GM18867 (cell line): ENCODE measurements around the gene ZBTB38.
A peak's percentile ranks its signal among the peaks of the same experiment; 100 is the strongest.

Experiments
- ATAC-seq: cut with Tn5 transposase; IDR thresholded peaks from one replicate; pipeline ENCODE4 v1.9.1; 2021; ENCODE audit warnings: mild to moderate bottlenecking, moderate library complexity; ENCODE audit not compliant: unreplicated experiment

Gene ZBTB38

DNA sequence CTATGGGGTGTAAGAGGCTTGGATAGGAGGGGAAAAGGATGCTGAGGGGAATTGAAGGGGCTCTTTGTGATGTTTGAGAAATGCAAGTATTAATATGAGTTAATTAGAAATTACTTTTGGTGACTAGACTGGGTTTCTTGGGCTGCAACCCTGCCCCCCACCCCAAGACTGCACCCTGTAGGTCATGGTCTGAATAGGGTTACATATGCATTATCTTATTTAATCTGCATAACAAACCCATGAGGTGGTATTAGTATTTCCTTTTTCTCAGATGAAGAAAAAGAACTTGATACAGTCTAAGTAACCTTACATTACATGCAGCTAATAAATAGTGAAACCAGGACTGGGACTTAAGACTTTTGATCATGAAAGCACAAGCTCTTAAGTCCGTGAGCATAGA is 5.6 kb upstream of the ZBTB38 start:
- ATAC-seq = no peak

DNA sequence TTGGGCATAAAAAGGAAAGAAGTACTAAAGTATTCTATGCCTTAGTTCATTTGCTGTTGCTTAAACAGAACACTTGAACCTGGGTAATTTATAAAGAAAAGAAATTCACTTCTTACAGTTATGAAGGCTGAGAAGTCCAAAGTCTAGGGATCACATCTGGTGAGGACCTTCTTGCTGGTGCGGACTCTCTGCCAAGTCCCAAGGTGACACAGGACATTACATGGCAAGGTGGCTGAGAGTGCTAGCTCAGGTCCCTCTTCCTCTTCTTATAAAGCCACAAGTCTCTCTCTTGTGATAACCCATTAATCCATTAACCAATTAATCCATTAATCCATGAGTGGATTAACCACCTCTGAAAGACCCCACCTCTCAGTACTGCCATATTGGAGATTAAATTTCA is 3.1 kb upstream of the ZBTB38 start:
- no peak for ATAC-seq

DNA sequence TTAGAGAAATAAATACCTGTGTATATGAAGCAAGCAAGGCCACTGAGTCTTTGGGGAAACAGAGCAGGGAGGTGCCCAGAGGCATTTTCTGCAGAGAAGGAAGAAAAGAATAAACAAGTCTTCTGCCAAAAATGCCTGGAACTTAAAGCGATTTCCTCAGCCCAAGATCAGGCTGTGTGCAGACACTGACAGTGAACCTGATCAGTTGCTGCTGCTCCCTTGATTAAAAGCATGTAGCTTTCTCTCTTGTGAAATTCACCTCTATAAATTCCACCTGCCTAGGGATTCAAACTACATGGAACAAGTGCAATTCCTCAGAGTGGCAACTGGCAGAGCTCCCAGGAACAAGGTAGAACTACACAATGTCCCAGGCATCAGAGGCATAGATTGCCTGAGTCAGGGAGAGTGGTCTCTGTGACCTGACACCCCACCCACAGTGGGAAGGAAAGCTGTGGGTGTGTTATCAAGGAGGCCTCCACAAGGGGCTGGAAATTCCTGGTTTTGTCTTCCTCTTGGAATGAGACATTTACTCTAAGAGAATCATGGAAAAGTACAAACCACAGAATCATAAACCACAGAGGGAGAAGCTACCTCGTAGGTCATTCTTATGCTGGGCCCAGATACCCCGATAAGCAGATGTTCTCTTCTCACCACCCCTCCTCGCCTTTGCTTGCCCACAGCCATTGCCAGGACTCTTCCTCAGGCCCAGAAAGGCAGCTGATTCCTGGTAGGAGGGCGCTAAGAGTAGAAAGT is 1.8 kb upstream of the ZBTB38 start:
- ATAC-seq = no peak

DNA sequence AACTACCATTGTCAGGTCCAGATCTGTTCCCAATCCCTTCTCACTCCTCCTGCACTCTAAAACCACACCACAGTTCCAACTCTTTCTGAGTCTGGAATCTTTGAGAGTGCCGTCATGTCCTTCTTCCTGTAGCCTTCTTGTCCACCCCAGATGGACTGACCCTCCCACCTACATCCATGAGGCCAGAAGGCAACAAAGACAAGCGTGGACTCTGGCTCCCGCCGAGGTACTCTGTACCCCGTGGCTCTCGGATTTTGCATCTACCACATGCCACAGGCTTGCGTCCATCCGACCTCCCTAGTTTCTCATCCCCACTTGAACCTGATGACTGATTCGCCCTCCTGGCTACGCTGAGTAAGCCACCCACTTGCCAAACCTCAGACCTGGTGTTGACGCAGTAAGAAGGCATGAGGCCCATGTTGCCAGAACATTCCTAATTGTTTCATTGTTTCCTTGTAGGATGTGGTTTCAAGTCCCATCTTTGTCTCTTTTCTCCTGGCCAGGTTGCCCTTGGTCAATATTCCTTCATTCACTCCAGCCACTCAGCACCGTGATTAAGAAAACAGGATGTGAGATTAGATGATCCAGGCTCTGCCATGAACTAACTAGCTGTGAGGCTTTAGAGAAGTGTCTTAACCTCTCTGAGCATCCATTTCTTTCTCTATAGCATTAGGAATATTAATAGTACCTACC is 1.1 kb upstream of the ZBTB38 start:
- ATAC-seq = no peak

DNA sequence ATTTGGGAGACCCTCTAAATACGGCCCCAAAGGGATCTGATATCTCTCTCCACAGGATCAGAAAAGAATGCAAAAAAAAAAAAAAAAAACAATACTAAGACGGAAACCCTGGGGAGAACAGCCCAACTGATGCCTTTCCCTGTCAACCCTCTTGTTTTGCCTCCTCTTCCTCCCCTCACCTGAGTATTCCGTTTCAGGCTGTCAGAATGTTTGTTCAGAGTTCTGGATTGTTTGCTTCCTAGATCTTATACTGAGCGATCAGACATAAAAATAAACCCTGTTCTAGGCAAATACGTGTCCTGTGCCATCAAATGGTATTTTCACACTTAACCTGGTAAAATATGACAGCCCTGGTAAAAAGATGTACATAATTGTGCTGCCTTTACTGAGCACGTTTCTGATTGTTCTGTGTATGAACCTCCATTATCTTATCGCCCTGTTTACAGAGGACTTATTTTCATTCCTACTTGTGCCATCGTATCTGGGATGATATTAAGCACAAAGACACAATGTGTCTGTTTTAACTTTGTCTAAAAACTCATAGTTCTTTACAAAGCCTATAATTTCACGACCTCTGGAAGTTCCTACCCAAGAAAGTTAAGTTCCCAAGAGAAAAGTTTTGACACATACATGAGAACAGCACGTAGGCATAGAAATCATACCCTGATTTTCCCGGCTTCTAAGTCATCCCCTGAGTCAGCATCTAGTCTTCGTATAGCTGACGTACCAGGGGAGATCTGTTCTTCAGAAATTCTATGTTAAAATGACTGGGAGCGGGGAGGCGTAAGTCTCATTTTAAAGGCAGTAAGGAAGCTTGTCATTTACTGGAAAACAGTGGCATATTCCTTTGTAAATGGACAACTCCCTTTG is 856 bp downstream of the ZBTB38 start:
- ATAC-seq = no peak

DNA sequence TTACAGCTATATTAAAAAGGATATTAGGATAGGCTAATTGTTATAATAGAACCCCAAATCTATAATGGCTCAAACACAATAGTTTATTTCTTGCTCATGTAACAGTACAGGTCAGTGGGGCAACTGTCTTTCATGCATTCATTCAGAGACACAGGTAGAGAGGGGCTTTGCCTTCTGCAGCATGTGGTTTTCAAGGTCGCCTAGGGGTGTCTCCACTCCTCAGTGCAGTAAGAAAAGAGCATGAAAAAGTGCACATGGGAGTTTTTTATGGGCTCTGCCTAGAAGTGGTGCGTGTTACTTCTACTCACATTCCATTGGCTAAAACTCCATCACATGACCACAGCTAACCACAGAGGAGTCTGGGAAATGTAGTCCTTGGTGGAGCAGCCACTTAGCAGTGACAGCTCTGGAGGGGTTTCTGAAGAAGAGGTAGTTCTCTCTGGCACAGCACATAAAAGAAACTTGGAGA is 1.8 kb downstream of the ZBTB38 start:
- ATAC-seq = peak; percentile 71

DNA sequence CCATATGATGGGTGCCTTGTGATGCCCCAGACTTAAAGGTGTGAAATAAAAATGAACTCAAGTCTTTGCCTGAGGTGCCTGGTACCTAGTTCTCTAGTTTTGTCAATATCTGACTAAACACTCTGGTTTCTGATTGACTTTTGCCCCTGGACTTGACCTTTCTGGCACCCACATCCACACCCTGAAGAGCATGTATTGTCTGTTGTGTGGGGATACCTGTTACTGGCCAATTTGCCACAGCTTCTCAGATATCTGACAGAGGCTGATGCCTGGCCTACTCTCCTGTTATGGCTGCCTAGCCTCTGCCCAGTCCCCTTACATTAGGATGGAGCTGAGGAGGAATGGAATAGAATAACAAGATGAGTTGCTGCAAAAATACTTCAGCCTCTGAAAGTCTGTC is 3.6 kb downstream of the ZBTB38 start:
- ATAC-seq = peak; percentile 41

DNA sequence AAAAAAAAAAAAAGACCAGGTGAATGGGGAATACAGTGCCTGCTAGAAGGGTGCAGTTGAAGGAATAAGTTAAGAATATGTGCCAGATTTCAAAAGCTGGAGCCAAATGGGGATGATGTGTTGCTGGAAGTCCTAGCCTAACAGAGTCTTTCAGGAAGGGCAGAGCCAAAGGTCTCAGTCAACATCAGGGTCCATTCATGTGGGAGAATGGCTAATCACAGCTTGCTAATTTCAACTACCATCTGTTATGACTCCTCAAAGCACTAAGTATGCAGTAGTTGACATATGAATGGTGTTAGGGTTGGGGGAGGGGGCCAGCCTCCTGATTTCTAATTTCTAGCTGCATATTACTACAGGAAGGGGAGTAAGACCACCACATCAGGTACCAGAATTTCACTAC is 4.4 kb downstream of the ZBTB38 start:
- no peak for ATAC-seq

DNA sequence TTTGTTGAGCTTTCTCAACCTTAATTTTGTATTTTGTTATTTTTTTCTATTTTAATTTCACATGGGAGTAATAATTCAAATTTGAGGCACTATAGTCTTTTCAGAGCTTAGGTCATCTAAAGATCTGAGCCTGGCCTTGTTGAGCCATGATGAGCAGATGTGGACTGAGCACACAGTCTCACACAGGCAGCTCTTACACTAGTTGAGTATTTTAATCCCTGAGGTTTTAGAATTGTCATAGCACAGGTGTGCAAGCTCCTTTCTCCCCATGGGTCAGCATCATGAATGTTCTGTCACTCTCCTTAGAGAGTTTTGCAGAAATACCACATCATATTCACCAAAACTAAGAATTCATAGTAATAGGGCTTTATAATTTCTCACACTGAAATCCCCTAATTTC is 4.9 kb downstream of the ZBTB38 start:
- ATAC-seq = peak; percentile 20

DNA sequence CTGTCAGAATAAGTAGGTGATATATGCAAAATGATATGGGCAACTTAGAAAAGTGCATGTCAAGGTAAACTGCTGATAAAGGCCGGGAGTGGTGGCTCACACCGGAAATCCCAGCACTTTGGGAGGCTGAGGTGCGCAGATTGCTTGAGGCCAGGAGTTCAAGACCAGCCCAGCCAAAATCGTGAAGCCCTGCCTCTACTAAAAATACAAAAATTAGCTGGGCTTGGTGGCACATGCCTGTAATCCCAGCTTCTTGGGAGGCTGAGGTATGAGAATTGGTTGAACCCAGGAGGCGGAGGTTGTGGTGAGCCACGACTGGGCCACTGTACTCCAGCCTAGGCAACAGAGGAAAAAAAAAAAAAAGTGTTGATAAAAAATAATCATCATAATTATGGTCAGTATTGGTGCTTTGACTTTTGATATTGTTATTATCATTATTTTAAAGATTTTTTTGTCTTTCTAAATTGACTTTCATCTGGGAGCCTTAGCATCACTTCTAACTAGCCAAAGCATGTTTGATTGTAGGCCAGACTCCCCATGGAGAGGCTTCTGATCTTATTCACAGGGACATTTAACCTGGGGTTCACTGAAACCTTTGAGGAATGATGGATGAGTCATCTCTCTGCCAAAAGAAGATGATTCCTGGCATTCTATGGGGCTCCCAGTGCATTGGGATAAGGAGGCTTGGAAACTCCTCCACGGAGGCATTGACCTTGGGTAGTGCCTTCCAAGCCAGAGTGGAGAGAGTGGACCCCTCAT is 5.6 kb downstream of the ZBTB38 start:
- no peak for ATAC-seq

DNA sequence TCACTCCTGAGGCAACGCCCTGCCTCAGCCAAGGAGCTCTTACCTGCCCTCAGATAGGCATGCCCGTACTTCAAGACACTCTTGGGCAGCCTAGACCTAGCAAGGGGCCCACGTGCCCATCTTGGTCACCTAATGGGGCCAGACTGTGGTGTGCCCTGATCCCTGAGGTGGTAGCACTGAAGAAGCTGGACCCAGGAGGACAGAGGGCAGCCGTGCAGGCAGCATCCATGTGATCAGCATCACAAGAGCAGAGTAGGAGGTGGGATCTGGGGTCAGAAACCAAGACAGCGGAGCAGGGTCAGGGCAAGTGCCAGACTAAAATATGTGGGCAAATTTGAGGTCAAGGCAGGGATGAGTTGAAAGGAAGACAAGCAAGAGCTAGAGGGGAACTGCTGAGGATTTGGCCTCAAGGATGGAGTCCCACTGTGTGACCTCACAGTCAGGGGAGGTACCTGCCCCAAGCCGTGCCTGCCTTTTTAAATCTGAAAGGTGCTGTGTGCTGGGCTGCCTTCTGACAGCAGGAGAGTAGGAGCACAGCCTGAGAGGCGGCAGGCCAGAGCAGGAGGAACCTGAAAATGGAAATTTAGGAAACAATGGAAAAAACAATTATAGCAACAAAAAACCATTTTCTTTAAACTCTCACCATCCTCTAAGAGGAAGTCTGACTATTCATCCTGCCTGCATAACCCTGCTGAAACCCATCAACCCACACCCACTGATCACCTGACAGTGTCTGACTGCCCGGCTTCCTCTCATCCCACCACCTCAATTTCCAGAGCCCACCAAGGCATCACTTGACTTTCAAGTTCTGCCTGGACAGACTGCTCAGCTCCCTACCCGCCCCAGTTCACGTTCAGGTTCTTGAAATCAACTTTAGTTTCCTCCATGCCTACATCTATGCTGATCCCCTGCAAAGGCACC is 7.3 kb downstream of the ZBTB38 start:
- no peak for ATAC-seq

DNA sequence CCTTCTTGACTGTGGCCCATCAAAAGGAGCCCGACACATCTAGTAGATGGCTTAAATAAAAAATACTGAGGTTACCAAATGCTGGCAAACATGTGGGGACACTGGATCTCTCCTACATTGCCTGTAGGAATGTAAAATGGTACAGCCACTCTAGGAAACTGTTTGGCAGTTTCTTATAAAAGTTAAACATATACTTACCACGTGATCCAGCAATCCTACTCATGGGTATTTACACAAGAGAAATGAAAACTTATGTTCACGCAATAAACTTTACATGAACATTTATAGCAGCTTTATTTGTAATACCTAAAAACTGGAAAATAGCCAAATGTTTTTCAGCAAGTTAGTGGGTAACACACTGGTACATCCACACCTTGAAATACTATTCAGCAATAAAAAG is 9.1 kb downstream of the ZBTB38 start:
- ATAC-seq = no peak

DNA sequence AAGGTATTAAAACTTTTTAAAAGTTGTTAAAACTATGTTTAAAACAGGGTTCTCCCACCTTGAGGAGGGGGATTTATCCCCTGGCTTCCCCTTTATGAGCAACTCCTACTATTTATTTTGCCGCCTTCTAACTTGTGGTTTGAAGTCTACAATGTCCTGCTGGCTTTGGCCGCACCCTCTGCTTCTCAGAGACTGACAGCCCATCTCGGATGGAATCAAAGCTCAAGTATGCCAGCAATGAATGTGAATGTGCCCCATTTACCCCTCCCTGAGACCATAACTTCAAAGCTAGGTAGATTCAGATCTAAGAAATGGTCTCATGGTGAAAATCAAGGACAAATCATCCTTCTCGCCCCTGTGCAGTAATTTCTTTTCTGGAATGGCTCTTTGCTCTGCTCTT is 10.3 kb downstream of the ZBTB38 start:
- no peak for ATAC-seq

DNA sequence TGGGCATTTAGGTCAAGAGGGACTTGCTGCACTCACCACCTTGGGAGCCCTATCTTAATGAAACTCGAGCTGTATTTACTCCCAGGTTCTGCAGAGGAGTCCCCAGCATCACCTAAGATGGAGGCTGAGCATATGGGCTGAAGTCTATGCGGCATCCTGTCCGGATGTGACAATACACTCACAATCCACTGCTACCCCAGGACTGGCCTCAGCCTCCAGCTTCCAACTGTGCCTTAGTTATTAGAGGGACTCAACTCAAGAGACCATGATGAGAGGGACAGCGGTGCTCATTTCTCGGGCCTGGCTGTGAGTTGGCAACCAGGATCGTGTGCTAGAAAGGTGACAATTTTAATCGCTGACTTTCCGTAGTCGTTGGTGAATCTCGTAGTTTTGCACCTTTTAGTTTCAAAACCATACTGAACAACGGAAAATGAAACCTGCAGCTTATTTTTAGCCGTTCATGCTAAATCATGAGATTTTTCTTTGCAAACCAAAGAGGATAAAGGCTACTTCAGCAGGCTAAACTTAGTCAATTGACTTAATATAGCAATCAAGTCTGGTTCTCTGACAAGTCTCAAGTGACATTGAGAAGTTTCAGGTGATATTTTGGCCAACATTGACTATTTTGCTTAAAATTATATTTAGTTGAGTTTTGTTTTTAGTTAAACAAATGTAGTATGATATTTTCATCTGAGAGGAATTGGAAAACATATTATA is 11.1 kb downstream of the ZBTB38 start:
- peak; percentile 60 for ATAC-seq

DNA sequence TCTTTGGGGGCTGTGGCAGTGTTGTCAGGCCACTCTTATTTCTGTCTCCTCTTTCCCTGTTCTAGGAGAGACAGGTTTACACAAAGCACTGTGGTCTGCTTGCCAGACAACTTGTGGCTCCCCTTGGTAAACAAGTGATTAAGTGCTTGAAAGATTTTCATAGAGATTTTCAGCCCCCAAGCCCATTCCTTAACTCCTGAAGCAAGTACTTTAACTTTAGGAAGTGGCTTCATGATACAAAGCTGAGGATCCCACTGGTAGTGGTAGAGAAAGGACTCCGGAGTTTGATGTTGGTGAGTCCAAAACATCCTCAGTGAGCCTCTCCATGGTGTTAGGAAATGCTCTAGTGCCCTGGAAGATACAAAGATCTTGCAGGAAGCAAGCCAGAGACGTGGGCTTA is 12.0 kb downstream of the ZBTB38 start:
- no peak for ATAC-seq

DNA sequence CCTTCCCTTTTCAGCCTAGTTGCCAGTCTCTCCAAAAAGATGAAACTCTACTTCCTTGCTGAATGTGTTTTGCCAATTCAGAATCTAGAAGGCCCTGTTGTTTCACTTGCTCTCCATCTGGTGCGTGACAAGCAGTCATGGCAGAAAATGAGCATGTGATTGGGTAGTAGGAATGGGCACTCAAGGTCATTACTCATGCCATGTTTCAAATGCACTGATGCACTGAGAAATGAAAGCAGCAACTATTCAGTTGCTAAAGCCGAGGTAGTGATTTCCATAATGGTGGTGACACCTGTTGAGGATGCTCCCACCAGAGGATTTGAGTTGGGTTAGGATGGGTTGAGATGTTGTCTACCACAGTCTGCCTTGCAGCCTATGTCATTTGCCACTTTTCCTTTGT is 12.7 kb downstream of the ZBTB38 start:
- ATAC-seq = peak; percentile 45

DNA sequence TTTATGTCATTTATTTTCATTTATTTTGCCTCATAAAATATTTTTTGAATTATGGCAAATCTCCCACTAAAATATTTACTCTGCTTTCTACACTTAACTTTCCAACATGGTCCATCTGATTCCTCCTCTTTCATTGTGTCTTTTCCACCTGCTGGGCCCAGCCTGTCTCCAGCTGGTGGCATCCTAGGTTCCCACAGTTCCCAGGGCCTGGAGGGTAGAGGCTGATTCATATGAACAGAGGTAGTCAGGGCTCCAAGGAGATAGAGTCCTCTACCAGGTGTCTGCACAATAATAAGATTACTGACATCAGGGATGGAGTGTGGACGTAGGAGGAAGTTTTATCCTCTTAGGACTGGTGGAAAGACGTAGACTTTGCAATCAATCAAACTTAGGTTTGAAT is 14.3 kb downstream of the ZBTB38 start:
- ATAC-seq = no peak

DNA sequence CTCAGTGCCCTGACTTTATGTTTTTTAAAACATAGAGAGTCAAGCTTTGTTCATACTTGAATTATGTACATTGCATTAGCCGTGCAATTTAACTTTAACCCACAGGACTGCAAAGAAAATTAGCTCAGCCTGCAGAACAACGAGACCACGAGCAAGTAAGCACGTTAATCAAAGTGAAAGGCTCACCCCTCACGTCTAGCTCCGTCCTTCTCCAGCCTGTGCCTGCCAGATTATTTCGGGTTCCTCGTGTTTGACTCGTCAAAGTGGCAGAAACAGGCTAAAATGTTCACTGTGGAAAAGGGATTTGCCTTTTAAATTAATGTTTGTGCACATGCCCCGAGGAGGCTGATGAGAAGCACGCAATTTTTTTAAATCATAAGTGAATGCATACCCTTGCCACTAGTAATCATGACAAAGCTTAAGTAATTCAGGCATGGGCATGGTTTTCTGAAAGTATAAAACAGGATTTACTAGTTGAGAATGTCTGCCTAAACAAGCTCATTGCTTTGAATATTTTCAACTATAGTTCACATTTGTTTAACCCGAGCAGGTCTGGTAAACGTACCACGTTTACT is 15.3 kb downstream of the ZBTB38 start:
- ATAC-seq = no peak

DNA sequence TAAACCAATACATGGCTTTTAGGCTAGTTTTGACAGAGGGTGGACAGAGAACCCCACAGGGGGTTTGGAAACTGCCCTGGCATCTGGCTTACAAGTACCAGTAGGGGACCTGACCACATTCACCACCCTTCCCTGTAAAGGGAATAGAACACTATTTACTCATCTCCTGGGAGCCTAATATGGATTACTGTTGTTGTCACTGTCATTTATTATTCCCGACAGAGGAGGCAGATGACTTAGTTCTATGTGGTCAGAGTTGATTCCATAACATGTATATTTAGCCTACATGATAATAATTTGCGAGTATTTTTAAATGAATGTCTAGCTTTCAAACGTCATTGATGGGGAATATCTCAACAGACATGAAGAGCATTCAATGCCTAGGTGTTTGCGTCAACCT is 15.9 kb downstream of the ZBTB38 start:
- ATAC-seq = no peak
